ENCODE results near the gene PLEKHB1.

Gene PLEKHB1, protein sequence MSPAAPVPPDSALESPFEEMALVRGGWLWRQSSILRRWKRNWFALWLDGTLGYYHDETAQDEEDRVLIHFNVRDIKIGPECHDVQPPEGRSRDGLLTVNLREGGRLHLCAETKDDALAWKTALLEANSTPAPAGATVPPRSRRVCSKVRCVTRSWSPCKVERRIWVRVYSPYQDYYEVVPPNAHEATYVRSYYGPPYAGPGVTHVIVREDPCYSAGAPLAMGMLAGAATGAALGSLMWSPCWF

DNA sequence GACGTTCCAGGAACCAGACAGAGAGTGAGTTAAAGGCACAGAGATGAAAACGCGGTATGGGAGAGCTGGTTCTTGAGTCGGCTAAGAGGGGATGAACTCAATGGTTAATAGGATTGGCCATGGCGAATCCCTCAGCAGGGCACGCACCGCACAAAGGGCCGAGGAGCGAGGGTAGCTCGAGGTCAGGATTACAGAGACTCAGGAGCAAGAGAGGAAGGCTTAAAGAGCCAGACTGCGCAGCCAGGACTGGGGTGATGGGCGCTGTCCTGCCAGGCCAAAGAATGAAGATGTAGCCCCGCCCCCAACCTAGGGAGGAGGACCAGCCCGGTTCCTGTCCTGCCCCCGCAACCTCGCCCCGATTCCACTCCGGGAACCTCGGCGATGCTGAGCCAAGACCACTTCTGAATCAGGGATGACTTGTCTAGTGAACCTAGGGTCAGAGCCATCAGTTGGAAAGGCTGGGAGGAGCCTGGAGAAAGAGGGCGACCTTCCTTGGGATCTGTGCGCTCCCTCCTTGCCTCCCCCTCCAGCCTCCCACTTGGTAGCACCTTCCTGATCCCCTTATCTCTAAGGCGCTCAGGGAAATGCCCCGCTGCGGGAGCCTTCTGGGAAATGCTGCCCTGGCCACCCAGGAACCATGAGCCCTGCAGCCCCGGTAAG lies at the start of gene PLEKHB1:
PLEKHB1 (plus strand) TSS at position 610 of the 660 bp plus-strand sequence; CDS start at position 638, 28 bp downstream.
- no peak for DNase-seq (ENCODE audit: low spot score)

DNA sequence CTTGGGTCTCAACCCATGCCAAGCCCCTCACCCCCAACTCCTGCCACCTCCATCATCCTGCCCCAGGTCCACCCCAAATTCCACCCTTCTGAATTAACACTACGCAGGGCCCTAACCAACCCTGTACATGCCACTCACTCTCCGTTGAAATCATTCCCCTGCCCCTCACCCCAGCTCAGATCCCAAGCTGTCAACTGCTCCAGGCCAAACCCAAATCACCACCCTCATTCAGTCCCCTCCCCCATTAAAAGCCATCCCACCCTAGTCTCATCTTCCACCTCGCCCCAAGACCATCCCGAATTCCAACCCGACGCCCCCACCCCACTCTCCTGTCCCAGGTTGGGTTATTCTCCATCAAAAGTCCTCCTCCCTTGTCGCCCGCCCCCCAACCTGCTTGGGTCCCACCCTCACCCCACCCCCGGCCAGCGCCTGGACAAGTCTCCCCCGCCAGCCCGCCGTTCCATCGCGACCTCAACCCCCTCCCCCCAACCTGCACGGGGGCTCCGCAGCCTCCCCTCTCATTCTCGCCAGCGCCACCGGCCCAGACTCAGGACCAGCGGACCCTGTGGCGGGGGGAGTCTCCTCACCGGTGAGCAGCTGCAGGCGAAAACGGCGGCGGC lies 48.9 kb upstream of the PLEKHB1 start:
- no peak for DNase-seq (ENCODE audit: low spot score)

DNA sequence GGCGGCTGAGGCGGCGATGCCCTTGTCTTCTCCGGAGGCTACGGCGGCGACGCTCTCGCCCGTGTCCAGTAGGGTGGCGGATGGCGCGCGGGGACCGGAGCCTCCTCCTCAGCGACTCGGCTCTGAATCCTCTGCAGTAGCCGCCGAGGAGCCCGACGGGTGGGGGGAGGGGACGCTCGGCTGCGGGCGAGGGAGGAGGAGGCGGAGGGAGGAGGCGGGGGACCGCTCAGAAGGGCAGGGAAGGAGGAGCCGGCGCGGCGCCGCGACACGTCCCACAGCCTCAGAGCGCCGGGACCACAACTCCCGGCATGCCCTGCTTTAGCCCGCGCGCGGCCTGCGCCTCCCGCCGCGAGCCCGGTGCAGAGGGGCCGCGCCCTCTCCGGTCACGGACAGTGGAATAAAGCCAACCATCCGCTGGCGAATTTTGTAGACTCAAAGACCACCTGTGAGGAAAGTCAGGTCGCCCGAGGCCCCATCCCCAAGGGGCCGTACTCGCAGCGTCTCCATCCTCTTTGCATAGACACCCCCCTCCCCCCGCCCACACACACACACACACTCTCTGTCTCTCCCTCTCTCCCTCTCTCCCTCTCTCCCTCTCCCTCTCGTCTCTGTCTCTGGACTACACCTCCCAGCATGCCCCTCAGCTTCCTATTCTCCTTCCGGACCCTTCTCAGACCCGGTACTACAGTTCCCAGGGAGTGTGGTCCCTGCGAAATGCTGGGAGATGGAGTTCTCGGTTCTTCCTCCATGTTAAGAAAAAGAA lies 48.2 kb upstream of the PLEKHB1 start, which contains the start of gene FAM168A:
FAM168A (minus strand) TSS at position 157 of the 763 bp plus-strand sequence. CDS start 129,638 bp downstream, outside the sequence.
- DNase-seq (ENCODE audit: low spot score), result peak; percentile 96

DNA sequence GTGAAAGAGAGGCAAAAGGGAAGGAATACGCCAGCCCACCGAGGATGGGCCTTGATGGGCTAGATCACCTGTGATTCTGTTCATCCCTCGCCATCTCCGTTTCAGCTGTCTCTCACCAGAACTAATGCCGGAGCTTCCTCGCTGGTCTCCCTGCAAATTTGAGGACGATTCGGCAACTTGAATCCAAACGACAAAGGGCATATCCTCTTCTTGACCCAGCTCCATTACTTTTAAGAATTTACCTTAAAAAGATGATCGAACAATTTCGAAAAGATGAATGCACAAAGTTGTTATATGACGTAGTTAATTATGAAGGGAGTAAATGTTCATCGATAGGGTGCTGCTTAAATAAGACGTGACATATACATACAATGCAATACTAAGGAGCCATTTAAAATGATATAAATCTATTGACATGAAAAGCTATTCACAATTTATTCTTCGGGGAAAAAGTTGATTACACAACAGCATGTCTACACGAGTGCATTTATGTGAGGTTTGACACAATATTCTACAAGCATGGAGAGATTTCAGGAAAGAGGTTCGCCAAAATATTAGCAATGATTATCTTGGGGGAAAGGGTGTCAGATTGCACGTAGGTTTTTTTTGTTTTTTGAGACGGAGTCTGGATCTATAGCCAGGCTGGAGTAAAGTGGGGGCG lies 47.5 kb upstream of the PLEKHB1 start:
- DNase-seq (ENCODE audit: low spot score), result no peak

DNA sequence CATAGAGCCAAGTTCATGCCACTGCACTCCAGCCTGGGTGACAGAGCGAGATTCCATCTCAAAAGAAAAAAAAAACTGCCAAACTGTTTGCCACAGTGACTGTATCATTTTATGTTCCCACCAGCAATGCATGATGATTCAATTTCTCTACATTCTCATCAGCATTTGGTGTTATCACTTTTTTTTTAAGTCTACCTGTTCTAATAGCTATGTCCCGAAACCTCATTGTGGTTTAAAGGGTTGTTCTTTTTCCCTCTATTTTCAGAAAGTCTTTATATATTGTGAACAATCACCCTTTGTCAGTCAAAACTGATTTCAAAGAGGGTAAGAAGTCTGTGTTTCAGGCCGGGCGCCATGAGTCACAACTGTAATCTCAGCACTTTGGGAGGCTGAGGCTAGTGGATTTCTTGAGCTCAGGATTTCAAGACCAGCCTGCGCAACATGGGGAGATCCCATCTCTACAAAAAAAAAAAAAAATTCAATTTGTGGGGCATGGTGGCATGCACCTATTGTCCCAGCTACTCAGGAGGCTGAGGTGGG lies 33.7 kb upstream of the PLEKHB1 start:
- peak; percentile 56 for DNase-seq (ENCODE audit: low spot score)

DNA sequence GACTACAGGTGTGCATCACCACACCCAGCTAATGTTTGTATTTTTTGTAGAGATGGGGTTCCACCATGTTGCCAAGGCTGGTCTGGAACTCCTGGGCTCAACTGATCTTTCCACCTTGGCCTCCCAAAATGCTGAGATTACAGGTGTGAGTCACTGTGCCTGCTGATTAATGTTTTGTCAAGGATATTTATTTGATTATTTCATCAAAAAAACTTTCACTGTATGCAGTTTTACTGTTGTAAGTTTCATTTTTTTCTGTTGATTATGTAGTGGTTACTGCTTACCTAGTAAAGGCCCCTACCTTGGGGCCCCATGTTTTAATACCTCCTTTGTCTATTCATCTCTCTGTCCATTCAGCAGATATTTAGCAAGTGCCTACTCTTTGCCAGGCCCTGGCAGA lies 31.8 kb upstream of the PLEKHB1 start:
- DNase-seq (ENCODE audit: low spot score), result no peak

DNA sequence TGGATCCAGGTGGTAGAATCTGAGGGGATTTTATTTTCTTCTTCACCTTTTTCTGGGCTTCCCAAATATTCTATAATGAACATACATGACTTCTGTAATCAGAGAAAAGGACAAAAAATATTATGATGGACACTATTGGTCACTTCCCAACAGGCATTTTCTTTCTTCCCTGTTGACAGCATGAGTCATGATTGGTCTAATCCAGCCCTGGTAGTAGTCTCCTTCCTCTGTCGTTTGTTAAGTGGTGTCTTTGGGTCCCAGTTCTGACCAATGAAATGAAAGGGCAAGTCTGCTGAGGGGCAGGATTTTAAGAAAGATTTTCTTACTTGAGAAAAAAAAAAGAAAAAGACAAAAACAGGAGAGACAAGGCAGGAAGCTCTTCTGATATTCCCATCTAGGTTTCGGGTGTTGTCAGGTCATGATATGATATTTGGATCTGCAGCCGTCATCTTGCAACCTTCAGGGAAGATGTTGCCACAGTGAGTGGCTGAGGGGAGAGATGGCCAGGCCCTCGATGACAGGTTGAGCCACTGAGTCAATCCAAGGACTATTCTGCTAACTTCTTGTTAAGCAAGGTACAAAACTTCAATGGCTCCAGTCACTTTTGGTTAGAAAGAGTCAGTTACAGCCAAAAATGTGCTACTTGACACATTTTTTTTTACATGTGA lies 23.3 kb upstream of the PLEKHB1 start:
- peak; percentile 39 for DNase-seq (ENCODE audit: low spot score)

DNA sequence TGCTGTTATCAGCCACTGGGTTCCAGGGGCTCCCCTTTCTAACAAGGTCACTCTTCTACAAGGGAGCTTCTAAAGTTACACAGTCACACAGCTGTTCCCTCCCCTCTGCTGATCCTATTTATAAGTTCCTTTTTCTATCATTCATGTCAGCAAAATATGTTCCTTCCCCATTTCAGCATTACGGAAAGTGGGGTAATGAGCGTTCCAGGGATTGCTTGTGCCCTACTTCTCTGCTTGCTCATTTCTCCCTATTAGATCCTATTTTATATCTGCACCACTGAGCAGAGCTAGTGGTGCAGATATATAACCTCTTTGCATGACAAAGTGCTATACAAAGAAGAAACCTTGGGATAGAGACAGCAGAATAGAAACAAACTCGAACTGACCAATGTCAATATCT lies 22.7 kb upstream of the PLEKHB1 start:
- no peak for DNase-seq (ENCODE audit: low spot score)

DNA sequence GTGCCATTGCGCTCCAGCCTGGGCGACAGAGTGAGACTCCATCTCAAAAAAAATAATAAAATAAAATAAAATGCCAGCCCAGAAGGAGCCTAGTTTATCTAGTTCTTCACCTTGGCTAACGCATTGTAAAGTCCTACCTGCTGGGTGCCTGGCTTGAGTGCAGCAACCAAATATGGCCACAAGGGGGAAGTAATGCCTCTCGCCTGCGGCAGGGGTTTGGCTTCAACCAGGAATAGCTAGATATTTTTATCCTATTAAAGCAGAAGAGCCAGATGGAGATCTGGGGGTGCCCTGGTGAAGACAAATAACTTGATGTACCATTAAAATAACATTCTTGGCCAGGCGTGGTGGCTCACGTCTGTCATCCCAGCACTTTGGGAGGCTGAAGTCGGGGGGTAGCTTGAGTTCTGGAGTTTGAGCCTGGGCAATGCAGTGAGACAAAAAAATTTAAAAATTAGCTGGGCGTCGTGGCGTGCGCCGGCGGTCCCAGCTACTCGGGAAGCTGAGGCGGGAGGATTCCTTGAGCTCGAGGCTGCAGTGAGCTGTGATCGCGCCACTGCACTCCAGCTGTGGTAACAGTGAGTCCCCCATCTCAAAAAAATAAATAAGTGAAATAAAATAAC lies 20.6 kb upstream of the PLEKHB1 start:
- DNase-seq (ENCODE audit: low spot score), result peak; percentile 91

DNA sequence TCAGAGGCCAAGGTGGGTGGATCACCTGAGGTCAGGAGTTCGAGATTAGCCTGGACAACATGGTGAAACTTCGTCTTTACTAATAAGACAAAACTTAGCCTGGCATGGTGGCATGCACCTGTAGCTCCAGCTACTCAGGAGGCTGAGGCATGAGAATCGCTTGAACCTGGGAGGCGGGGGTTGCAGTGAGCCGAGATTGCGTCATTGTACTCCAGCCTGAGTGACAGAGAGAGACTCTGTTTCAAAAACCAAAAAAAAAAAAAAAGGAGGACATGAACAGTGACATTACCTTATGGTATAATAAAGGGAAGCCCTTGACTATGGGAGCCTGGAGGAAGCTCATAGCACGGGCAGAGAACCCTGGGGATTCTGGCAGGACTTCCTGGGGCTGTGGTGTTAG lies 16.5 kb upstream of the PLEKHB1 start:
- no peak for DNase-seq (ENCODE audit: low spot score)

DNA sequence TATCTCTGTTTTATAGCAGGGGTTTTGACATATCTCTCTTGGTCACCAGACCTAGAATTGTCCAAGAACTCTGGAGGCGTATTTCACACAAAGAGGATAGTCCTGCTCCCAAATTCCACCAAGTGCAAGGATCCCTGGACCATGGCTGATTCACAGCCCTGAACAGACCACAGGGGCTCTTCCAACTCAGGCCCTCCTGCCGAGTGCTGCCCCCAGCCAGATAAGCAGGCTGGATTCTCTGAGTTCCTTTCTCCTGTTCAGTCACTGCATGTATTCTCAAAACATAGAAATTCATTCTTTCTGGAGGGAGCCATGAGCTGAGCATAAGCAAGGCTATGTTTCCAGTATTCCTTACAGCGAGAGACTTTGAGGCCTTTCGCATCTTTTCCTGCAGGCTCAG lies 13.4 kb upstream of the PLEKHB1 start:
- no peak for DNase-seq (ENCODE audit: low spot score)

DNA sequence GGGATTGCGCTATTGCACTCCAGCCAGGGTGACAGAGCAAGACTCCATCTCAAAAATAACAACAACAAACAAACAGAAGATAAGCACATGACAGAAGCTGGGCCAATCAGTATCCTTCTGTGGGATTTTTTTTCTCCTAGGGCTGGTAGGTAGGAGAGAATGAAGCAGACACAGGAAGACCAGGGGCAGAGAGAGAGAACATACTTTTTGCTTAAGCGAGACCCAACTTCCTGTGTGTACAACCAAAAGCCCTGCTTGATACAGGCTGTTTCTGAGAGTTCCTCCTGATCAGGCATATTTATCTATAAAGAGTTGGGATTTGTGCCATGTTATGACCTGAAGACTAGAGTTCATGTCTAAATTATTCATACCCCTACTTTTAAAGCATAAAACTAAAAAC lies 12.4 kb upstream of the PLEKHB1 start:
- DNase-seq (ENCODE audit: low spot score), result no peak

DNA sequence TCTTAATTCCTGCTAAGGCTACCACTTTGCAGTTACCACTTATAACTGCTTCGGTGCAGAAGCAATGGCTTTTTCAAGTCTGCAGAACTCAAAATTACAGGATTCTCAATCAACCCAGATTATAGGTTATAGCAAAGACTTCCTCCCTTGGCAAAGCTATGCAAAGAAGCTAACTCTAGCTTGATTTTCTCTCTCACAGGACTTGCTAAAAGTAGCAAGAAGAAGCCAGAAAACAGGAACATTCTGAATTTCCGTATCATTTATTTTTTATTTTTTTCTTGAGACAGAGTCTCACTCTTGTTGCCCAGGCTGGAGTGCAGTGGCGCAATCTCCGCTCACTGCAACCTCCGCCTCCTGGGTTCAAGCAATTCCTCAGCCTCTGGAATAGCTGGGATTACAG lies 10.7 kb upstream of the PLEKHB1 start:
- no peak for DNase-seq (ENCODE audit: low spot score)

DNA sequence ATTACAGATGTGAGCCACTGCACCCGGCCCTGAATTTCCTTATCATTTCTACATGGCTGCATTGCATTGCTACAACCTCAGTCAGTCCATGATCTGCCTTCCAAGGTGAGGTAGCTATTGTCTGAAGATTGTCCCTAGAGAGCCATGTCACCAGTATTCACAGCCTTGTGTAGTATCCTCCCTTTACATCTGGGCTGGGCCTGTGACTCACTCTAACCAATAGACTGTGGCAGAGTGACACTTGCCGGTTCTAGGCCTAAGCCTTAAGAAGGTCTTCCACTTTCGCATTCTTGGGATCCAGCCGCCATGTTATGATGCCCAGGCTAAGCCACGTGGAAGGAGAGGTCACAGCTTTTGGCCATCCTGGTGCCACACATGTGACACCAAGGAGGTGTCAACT lies 10.1 kb upstream of the PLEKHB1 start:
- DNase-seq (ENCODE audit: low spot score), result no peak

DNA sequence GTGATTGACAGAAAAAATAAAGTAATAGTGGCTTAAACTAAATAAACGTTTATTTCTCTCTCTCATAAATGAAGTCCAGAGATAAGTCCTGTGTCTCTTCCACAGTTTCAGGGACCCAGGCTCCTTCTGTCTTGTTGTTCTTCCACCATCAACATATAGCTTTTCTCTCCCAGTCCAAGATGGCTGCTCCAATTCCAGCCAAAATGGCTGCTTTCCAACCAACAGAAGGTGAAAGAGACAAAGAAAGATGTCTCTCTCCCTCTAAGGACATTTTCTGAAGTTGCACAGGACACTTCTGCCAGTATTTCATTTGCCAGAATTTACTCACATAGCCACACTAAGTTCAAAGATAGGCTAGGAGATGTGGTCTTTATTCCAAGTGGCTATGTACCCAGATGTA lies 9.4 kb upstream of the PLEKHB1 start:
- DNase-seq (ENCODE audit: low spot score), result no peak

DNA sequence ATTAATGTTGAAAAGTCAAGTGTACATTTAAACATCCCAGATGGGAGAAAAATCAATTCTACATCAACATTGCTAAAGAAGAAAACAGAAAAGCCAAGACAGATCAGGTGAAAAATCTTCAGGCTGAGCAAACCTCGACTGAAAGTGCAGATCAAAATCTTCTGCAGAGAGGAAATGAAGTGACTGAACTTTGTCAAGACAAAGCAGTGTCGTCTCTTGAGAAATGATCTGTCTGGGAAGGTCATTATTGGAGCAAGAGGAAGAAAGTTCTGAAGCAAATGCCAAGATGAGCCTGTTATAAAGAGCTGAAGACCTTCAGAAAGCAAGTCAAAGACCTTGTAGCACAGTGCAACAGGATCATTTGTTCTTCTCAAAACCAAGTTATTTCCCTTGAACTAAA lies 5.8 kb upstream of the PLEKHB1 start:
- no peak for DNase-seq (ENCODE audit: low spot score)

DNA sequence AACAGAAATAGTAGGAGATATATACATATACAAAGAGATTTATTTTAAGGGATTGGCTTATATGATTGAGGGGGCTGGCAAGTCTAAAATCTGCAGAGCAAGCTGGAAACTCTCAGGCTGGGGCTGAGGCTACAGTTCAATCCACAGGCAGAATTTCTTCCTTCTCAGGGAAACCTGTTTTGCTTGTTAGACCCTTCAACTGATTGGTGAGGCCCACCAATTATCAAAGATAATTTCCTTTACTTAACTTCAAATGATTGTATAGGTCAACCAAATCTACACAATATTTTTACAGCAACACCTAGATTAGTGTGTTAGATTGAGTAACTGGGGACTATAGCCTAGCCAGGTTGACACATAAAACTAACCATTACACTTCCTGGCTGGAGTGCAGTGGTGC lies 4.7 kb upstream of the PLEKHB1 start:
- DNase-seq (ENCODE audit: low spot score), result no peak

DNA sequence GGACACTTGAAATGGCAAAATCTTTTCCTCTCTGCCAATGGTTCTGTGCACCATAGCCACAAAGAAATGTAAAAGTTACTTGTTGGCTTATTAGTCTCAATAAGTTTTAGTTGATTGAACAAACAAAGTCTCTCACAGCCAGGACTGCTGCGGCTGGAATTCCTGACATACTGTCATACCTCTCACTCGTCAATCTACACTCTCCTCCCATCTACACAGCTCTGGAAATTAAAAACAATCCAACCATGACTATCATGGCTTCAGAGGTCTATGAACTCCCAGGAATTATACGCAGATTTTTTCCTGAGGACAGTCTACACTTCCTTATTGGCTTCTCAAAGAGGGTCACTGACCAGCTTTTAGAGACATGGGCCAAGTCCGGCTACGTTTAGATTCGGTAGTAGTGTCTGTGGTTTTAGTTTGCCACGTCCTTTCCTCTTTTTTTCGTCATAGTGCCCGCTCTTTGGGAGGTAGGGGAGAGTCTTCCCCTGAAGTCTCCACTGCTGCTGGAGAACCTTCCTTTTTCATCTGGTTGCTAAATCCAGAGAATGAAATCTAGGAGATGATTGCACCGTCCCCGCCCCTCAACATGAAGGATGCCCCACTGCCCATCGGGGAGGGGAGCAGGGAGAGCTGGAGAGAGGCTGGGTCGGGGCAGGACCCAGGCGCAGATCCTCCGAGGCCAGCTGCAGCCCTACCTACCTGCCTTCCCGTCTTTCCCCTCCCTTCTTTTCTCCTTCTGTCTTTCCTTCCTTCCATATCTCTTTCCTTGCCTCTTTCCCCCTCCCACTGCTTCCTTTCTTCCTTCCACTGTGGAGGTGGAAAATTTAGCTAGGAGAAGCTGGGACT lies 1.0 kb upstream of the PLEKHB1 start:
- no peak for DNase-seq (ENCODE audit: low spot score)

DNA sequence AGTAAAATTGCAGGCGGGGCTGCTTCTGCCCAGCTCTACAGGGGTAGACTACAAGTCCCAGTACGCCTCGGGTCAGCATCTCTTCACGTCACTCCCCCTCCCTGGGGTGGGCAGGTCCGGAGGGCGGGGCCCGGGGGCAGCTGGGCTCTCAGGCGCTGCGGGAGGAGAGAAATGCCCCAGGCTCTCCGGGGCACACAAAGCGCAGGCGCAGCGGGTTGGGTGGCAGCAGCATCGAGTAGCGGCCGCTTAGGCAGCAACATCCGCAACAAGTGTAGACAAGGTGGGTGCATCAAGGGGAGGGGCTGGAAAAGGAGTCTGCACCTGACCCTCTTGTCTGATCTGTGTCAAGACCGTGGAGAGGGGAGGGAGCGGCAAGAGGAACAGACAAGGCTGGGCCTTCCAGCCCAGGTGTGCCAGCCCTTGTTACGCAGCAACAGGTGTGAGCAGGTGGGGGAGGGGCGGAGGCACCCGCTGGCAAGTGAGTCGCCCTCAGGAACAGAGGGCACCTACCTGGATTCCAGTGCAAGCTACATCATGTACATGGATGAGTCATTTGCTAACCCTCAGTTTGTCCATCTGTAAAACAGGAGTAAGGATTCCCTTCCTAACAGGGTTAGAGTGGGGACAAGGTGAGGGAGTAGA lies 1.2 kb downstream of the PLEKHB1 start:
- peak; percentile 95 for DNase-seq (ENCODE audit: low spot score)

Data from COLO829 (cell line).